ENCODE results near the gene EXOSC1. TPM values are rescaled to one million over a fixed set of nuclear protein-coding genes. Genes with fewer than 3 reads are reported as not detected.

The EXOSC1 gene
- total RNA-seq, 1 experiment from 2014 or later, result 52.7 TPM

GRCh38 chr10:97490592-97490991 lies 44.8 kb upstream of the EXOSC1 start:
- no peaks in the 10 kb centered on the region for H3K4me1 ChIP-seq (ENCODE audit: insufficient read depth, low read length, poor library complexity, severe bottlenecking)
- no peak for DNase-seq (ENCODE audit: low spot score)
- intact Hi-C loops (cut with micrococcal nuclease; ENCODE audit: unreplicated experiment), result no loop called here
- H3K36me3 ChIP-seq (ENCODE audit: insufficient read depth, low read length, poor library complexity, severe bottlenecking), result no peaks in the 10 kb centered on the region
- no peaks in the 10 kb centered on the region for H3K9me3 ChIP-seq (ENCODE audit: low read depth, low read length, poor library complexity, severe bottlenecking)
- H3K4me3 ChIP-seq (ENCODE audit: low read depth, low read length, poor library complexity, severe bottlenecking), result no peak overlapping the region
- ChIA-PET CTCF (no interaction called here), POLR2A (ENCODE audit: low non-redundant PET) (no interaction called here)
- no TSS peak for BruUV-seq (replicated peaks)
- no peaks in the 10 kb centered on the region for H3K27me3 ChIP-seq (replicated peaks; ENCODE audit: insufficient read depth, low read depth, low read length, poor library complexity)
- TF ChIP-seq, protein P1, sequence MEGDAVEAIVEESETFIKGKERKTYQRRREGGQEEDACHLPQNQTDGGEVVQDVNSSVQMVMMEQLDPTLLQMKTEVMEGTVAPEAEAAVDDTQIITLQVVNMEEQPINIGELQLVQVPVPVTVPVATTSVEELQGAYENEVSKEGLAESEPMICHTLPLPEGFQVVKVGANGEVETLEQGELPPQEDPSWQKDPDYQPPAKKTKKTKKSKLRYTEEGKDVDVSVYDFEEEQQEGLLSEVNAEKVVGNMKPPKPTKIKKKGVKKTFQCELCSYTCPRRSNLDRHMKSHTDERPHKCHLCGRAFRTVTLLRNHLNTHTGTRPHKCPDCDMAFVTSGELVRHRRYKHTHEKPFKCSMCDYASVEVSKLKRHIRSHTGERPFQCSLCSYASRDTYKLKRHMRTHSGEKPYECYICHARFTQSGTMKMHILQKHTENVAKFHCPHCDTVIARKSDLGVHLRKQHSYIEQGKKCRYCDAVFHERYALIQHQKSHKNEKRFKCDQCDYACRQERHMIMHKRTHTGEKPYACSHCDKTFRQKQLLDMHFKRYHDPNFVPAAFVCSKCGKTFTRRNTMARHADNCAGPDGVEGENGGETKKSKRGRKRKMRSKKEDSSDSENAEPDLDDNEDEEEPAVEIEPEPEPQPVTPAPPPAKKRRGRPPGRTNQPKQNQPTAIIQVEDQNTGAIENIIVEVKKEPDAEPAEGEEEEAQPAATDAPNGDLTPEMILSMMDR (conservative IDR thresholded peaks at IDR 0.05; ENCODE audit: low read depth, low read length), result no peak
- no peak for TF ChIP-seq EZH2 (IDR thresholded peaks at IDR 0.05; ENCODE audit: borderline replicate concordance, low read depth, low read length, poor library complexity, severe bottlenecking)
- H3K27ac ChIP-seq (ENCODE audit: low read depth, low read length, poor library complexity, severe bottlenecking), result no peak overlapping the region

- DNase-seq (ENCODE audit: low spot score), result no peak
- H3K4me1 ChIP-seq (ENCODE audit: insufficient read depth, low read length, poor library complexity, severe bottlenecking), result no peaks in the 10 kb centered on the region
- intact Hi-C loops (cut with micrococcal nuclease; ENCODE audit: unreplicated experiment), result no loop called here
- no peaks in the 10 kb centered on the region for H3K27me3 ChIP-seq (replicated peaks; ENCODE audit: insufficient read depth, low read depth, low read length, poor library complexity)
- BruUV-seq (replicated peaks), result no TSS peak
- no peaks in the 10 kb centered on the region for H3K9me3 ChIP-seq (ENCODE audit: low read depth, low read length, poor library complexity, severe bottlenecking)
- TF ChIP-seq, protein P1 (conservative IDR thresholded peaks at IDR 0.05; ENCODE audit: low read depth, low read length), result no peak
- no peak for TF ChIP-seq EZH2 (IDR thresholded peaks at IDR 0.05; ENCODE audit: borderline replicate concordance, low read depth, low read length, poor library complexity, severe bottlenecking)
- H3K4me3 ChIP-seq (ENCODE audit: low read depth, low read length, poor library complexity, severe bottlenecking), result no peak overlapping the region
- peaks cover 5% of the 10 kb centered on the region for H3K36me3 ChIP-seq (ENCODE audit: insufficient read depth, low read length, poor library complexity, severe bottlenecking)
- POLR2A ChIA-PET (ENCODE audit: low non-redundant PET), result no interaction called here
- no peak overlapping the region for H3K27ac ChIP-seq (ENCODE audit: low read depth, low read length, poor library complexity, severe bottlenecking)
- CTCF ChIA-PET, result interaction anchor here (0.6 kb wide), 1 partner anchor 235 kb away, joined by 4 read pairs; no protein-coding TSS in a partner anchor
These were observed 40.0 kb upstream of the EXOSC1 start for GRCh38 chr10:97485647-97486281.

GRCh38 chr10:97483921-97484320 lies 38.1 kb upstream of the EXOSC1 start:
- no TSS peak for BruUV-seq (replicated peaks)
- ChIA-PET CTCF (interaction anchor here (0.6 kb wide), 1 partner anchor 461 kb away, joined by 3 read pairs; no protein-coding TSS in a partner anchor), POLR2A (ENCODE audit: low non-redundant PET) (no interaction called here)
- H3K36me3 ChIP-seq (ENCODE audit: insufficient read depth, low read length, poor library complexity, severe bottlenecking), result peaks cover 16% of the 10 kb centered on the region
- H3K9me3 ChIP-seq (ENCODE audit: low read depth, low read length, poor library complexity, severe bottlenecking), result no peaks in the 10 kb centered on the region
- intact Hi-C loops (cut with micrococcal nuclease; ENCODE audit: unreplicated experiment), result no loop called here
- H3K27ac ChIP-seq (ENCODE audit: low read depth, low read length, poor library complexity, severe bottlenecking), result no peak overlapping the region
- no peak for TF ChIP-seq EZH2 (IDR thresholded peaks at IDR 0.05; ENCODE audit: borderline replicate concordance, low read depth, low read length, poor library complexity, severe bottlenecking)
- TF ChIP-seq, protein P1 (conservative IDR thresholded peaks at IDR 0.05; ENCODE audit: low read depth, low read length), result no peak
- DNase-seq (ENCODE audit: low spot score), result no peak
- H3K27me3 ChIP-seq (replicated peaks; ENCODE audit: insufficient read depth, low read depth, low read length, poor library complexity), result no peaks in the 10 kb centered on the region
- no peaks in the 10 kb centered on the region for H3K4me1 ChIP-seq (ENCODE audit: insufficient read depth, low read length, poor library complexity, severe bottlenecking)
- no peak overlapping the region for H3K4me3 ChIP-seq (ENCODE audit: low read depth, low read length, poor library complexity, severe bottlenecking)

Measured in A673 (cell line).